ENCODE results near the gene SLC5A10. TPM values are rescaled to one million over a fixed set of nuclear protein-coding genes. Genes with fewer than 3 reads are reported as not detected.
"Not testable (repeated sequence)": the region's sequence is repeated elsewhere in the genome, so short reads cannot be mapped to it uniquely, and the experiment has no call there.

Gene SLC5A10
- total RNA-seq, 4 donors from 2014 or later: not detected

DNA sequence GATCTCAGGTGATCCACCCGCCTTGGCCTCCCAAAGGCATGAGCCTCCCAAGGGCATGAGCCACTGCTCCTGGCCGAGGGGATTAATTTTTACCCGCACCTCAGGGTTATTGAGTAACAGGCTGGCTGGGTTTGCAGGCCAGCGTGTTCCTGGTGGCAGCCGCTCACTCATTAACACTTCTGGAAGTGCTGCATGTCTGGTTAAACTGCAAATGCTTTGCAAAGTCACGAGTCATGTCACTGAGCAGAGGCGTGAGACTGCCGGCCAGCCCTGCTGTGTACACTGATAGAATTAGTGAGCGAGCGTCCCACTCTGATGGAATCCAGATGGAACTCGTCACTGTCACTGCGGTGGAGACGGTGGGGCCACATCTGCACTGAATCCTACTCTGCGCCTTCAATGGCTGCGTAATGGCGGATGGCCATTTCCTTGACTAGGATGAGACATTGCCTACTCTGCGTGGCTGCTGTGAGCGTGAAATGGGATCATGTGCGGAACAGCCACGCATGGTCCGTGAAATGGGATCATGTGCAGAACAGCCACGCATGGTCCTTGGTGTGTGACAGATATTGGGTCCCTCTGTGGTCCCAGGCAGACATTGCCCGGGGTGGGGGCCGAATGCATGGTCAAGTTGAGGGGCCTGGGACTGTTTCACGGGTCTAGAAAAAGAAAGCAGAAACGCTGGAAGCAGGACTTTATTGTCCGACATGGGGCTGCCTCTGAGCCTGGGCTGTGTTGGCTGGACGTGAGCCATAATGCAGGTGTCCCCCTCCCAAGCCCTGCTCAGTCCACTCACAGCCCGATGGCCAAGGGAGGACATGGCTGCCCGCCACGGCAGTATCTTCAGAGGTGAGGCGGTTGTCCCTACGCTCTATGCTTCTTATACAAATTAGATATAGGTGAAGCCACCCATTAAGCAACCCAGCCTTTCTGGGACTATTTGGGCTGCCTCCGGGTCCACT is 740 bp upstream of the SLC5A10 start:
- no peaks in the 10 kb centered on the region for H3K36me3 ChIP-seq
- ATAC-seq: no peak
- TF ChIP-seq EP300 (IDR thresholded peaks at IDR 0.05): no peak
- no peak for TF ChIP-seq POLR2AphosphoS5 (IDR thresholded peaks at IDR 0.05)
- TF ChIP-seq CTCF (IDR thresholded peaks at IDR 0.05): no peak
- TF ChIP-seq POLR2A (IDR thresholded peaks at IDR 0.05): no peak
- no peaks in the 10 kb centered on the region for H3K4me1 ChIP-seq
- H3K27ac ChIP-seq: no peak overlapping the region
- WGBS, 2 donors (ENCODE audit: low coverage in 1 of 2): 64 to 80% methylated on average over 6 to 8 of the region's 34 CpGs
- peaks cover 11% of the 10 kb centered on the region for H3K27me3 ChIP-seq
- no peaks in the 10 kb centered on the region for H3K9me3 ChIP-seq
- no peak overlapping the region for H3K4me3 ChIP-seq

GRCh38 chr17:18953231-18953728 is 1.3 kb downstream of the SLC5A10 start:
- H3K36me3 ChIP-seq: no peaks in the 10 kb centered on the region
- TF ChIP-seq POLR2AphosphoS5 (IDR thresholded peaks at IDR 0.05) (no peak), CTCF (IDR thresholded peaks at IDR 0.05) (no peak), EP300 (IDR thresholded peaks at IDR 0.05) (no peak), POLR2A (IDR thresholded peaks at IDR 0.05) (no peak)
- 90 to 100% methylated on average over 1 to 5 of the region's 14 CpGs for WGBS, 2 donors (ENCODE audit: low coverage in 1 of 2)
- no peak for ATAC-seq
- no peak overlapping the region for H3K27ac ChIP-seq
- H3K4me1 ChIP-seq: no peaks in the 10 kb centered on the region
- H3K27me3 ChIP-seq: peaks cover 11% of the 10 kb centered on the region
- no peaks in the 10 kb centered on the region for H3K9me3 ChIP-seq
- H3K4me3 ChIP-seq: no peak overlapping the region

GRCh38 chr17:18954321-18954720 is 2.4 kb downstream of the SLC5A10 start:
- H3K27ac ChIP-seq: no peak overlapping the region
- no peaks in the 10 kb centered on the region for H3K36me3 ChIP-seq
- TF ChIP-seq CTCF (IDR thresholded peaks at IDR 0.05) (no peak), POLR2A (IDR thresholded peaks at IDR 0.05) (no peak), POLR2AphosphoS5 (IDR thresholded peaks at IDR 0.05) (no peak), EP300 (IDR thresholded peaks at IDR 0.05) (no peak)
- WGBS, 2 donors (ENCODE audit: low coverage in 1 of 2): 61 to 79% methylated on average over 2 of the region's 3 CpGs
- ATAC-seq: no peak
- no peaks in the 10 kb centered on the region for H3K4me1 ChIP-seq
- H3K4me3 ChIP-seq: no peak overlapping the region
- H3K9me3 ChIP-seq: no peaks in the 10 kb centered on the region
- H3K27me3 ChIP-seq: peaks cover 6% of the 10 kb centered on the region

DNA sequence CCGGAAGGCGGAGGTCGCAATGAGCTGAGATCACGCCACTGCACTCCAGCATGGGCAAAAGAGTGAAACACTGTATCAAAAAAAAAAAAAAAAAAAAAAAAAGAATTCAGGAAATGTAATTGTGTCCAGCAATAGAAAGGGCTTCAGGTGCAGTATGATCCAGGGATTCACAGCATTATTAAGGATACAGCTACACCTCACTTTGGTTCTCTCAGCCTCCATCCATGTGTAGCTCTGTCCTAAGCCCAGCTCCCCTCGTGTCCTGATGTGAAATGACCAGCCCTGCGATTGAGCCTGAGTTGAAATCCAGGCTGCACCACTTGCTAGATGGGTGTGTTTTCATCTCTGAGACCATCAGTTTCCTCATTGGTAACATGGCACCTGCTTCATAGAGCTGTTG is 3.0 kb downstream of the SLC5A10 start:
- Histone ChIP-seq H3K36me3 (no peaks in the 10 kb centered on the region), H3K4me3 (no peak overlapping the region), H3K4me1 (no peaks in the 10 kb centered on the region), H3K9me3 (no peaks in the 10 kb centered on the region), H3K27me3 (no peaks in the 10 kb centered on the region), H3K27ac (no peak overlapping the region)
- 90% methylated on average over 2 of the region's 6 CpGs; no CpG with 5 or more reads in 1 of the 2 donors for WGBS, 2 donors (ENCODE audit: low coverage in 1 of 2)
- no peak for ATAC-seq
- TF ChIP-seq EP300 (IDR thresholded peaks at IDR 0.05) (no peak), CTCF (IDR thresholded peaks at IDR 0.05) (no peak), POLR2A (IDR thresholded peaks at IDR 0.05) (no peak), POLR2AphosphoS5 (IDR thresholded peaks at IDR 0.05) (no peak)

DNA sequence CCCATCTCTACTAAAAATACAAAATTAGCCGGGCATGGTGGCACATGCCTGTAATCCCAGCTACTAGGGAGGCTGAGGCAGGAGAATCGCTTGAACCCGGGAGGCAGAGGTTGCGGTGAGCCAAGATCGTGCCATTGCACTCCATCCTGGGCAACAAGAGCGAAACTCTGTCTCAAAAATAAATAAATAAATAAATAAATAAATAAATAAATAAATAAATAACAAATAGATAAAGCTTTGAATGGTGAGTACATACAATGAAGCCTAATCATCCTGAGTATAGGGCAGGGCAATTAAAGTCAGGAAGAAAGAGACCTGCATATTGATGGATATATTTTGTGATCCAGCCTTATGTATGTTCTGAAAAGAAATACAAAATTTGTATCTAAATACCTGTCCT is 4.1 kb downstream of the SLC5A10 start:
- H3K36me3 ChIP-seq, H3K4me1 ChIP-seq, H3K27me3 ChIP-seq, ATAC-seq, H3K9me3 ChIP-seq, H3K27ac ChIP-seq, H3K4me3 ChIP-seq: not testable (repeated sequence)
- 98 to 100% methylated on average over 2 to 6 of the region's 6 CpGs for WGBS, 2 donors (ENCODE audit: low coverage in 1 of 2)

All from gastroesophageal sphincter (tissue), 4 donors.